A673 (cell line): Measurements from ENCODE around the gene FAM98C. TPM values are rescaled to one million over a fixed set of nuclear protein-coding genes. Genes with fewer than 3 reads are reported as not detected.

ENCODE experiments used
- BruUV-seq: library from RNA; stranded (reverse); fragments of 400-500 nt; replicated peaks from 2 replicates; lab custom pipeline; 2021; lab: Mats Ljungman, UMichigan
- CTCF ChIA-PET: fragments of 300-600 bp; sonication (Branson Sonifier 250); formaldehyde crosslinking; loops from one replicate; lab custom pipeline; 2022; ENCODE audit warnings: antibody characterized with exemption; lab: Charles Lee
- POLR2A ChIA-PET: fragments of 300-600 bp; sonication (Branson Sonifier 250); formaldehyde crosslinking; loops from one replicate; lab custom pipeline; 2022; ENCODE audit warnings: antibody characterized with exemption; ENCODE audit not compliant: low non-redundant PET; lab: Charles Lee
- DNase-seq: peaks from one replicate; pipeline ENCODE4 v3.0.0-alpha.2; 2015; ENCODE audit warnings: low spot score
- H3K27ac ChIP-seq: fragments of 200-600 bp; sonication (generic); 2 replicates; pipeline ENCODE4 v1.5.1; 2016; ENCODE audit warnings: mixed run types, low read depth, mild to moderate bottlenecking, mixed read lengths, antibody characterized with exemption, low read length; ENCODE audit not compliant: poor library complexity, severe bottlenecking
- H3K27me3 ChIP-seq: fragments of 200-600 bp; sonication (generic); replicated peaks from 2 replicates; pipeline ENCODE4 v1.6.1; 2017; ENCODE audit warnings: mixed run types, low read depth, mild to moderate bottlenecking, mixed read lengths, antibody characterized with exemption, low read length; ENCODE audit not compliant: insufficient read depth, poor library complexity
- H3K36me3 ChIP-seq: fragments of 200-600 bp; sonication (generic); 2 replicates; pipeline ENCODE4 v1.6.1; 2016; ENCODE audit warnings: mixed run types, mild to moderate bottlenecking, mixed read lengths, antibody characterized with exemption, low read length; ENCODE audit not compliant: insufficient read depth, poor library complexity, severe bottlenecking
- H3K4me1 ChIP-seq: fragments of 200-600 bp; sonication (generic); 2 replicates; pipeline ENCODE4 v1.6.1; 2017; ENCODE audit warnings: mixed run types, mild to moderate bottlenecking, mixed read lengths, antibody characterized with exemption, low read length; ENCODE audit not compliant: insufficient read depth, poor library complexity, severe bottlenecking
- H3K4me3 ChIP-seq: fragments of 200-600 bp; sonication (generic); 2 replicates; pipeline ENCODE4 v1.5.1; 2016; ENCODE audit warnings: low read depth, mixed run types, mild to moderate bottlenecking, mixed read lengths, low read length; ENCODE audit not compliant: poor library complexity, severe bottlenecking
- H3K9me3 ChIP-seq: fragments of 200-600 bp; sonication (generic); 2 replicates; pipeline ENCODE4 v1.6.1; 2016; ENCODE audit warnings: mixed run types, low read depth, mild to moderate bottlenecking, mixed read lengths, antibody characterized with exemption, low read length; ENCODE audit not compliant: poor library complexity, severe bottlenecking
- CTCF ChIP-seq: fragments of 300-800, 200-600 bp; sonication (generic); conservative IDR thresholded peaks from 2 replicates; pipeline ENCODE4 v1.5.1; 2017; ENCODE audit warnings: low read depth, mild to moderate bottlenecking, antibody characterized with exemption, low read length, moderate library complexity, mixed read lengths
- EZH2 ChIP-seq: fragments of 200-600 bp; sonication (generic); IDR thresholded peaks from 2 replicates; pipeline ENCODE4 v1.6.1; 2017; ENCODE audit warnings: borderline replicate concordance, low read depth, mild to moderate bottlenecking, mixed read lengths, antibody characterized with exemption, low read length; ENCODE audit not compliant: poor library complexity, severe bottlenecking
- intact Hi-C: fragments of 100-400 bp; cut with micrococcal nuclease; formaldehyde crosslinking; loops from one replicate; pipeline ENCODE4 v1.10.0; 2022; ENCODE audit not compliant: unreplicated experiment
- total RNA-seq: library from RNA; stranded (reverse); gene quantifications from 2 replicates; pipeline ENCODE4 v1.2.3, GENCODE V29; 2021

FAM98C gene
- total RNA-seq, 1 experiment from 2014 or later: 11.8 TPM

- ChIA-PET CTCF (no interaction called here), POLR2A (no interaction called here)
- Histone ChIP-seq H3K4me1 (no peaks in the 10 kb centered on the region), H3K4me3 (no peak overlapping the region), H3K27me3 (peaks cover 11% of the 10 kb centered on the region), H3K27ac (no peak overlapping the region), H3K9me3 (no peaks in the 10 kb centered on the region), H3K36me3 (no peaks in the 10 kb centered on the region)
- TF ChIP-seq EZH2: no peak
- TF ChIP-seq CTCF: no peak
- DNase-seq: no peak
- no TSS peak for BruUV-seq
- intact Hi-C loops: no loop called here
Measured at GRCh38 chr19:38429055-38429810, 26.3 kb downstream of the FAM98C start.

GRCh38 chr19:38429811-38430156 is 26.9 kb downstream of the FAM98C start:
- Histone ChIP-seq H3K4me3 (no peak overlapping the region), H3K4me1 (no peaks in the 10 kb centered on the region), H3K36me3 (no peaks in the 10 kb centered on the region), H3K27me3 (peaks cover 11% of the 10 kb centered on the region), H3K27ac (no peak overlapping the region), H3K9me3 (no peaks in the 10 kb centered on the region)
- CTCF ChIA-PET: no interaction called here
- POLR2A ChIA-PET: no interaction called here
- no peak for DNase-seq
- no peak for TF ChIP-seq EZH2
- TF ChIP-seq CTCF: no peak
- intact Hi-C loops: no loop called here
- no TSS peak for BruUV-seq

GRCh38 chr19:38430931-38431330 is 28.0 kb downstream of the FAM98C start:
- H3K4me3 ChIP-seq: no peak overlapping the region
- no peak overlapping the region for H3K27ac ChIP-seq
- ChIA-PET POLR2A (no interaction called here), CTCF (no interaction called here)
- H3K4me1 ChIP-seq: no peaks in the 10 kb centered on the region
- peaks cover 11% of the 10 kb centered on the region for H3K27me3 ChIP-seq
- no TSS peak for BruUV-seq
- H3K36me3 ChIP-seq: no peaks in the 10 kb centered on the region
- DNase-seq: no peak
- TF ChIP-seq EZH2 (no peak), CTCF (no peak)
- no peaks in the 10 kb centered on the region for H3K9me3 ChIP-seq
- intact Hi-C loops: no loop called here
